Measurements from ENCODE around the gene USP24. TPM values are rescaled to one million over a fixed set of nuclear protein-coding genes. Genes with fewer than 3 reads are reported as not detected.

The USP24 gene
- total RNA-seq, 1 donor from 2014 or later, result 50.5 TPM

DNA sequence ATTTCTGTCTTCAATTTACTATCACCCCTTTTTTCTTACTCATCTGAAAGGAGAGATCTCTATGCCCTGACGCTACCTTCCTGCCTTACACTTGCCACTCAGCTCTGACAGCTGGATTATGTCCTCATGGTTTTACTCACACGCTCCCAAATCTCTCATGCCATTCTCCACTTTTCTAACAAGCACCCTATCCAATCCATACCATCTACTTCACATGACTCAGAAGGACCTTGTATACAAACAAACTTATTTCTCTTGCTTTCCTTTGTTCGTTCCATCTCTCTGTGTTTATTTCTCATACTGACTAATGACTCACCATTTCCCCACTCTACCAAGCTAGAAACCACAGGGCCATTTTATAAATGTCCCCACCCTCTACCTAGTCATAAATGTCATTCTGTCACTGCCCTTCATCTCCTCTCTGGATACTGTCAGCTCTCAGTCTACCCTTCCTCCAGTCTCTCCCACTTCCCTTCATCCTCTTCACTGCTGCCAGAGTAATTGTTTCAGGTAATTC, 87.3 kb downstream of the USP24 start:
- H3K36me3 Mint-ChIP-seq, result peaks cover 35% of the 10 kb centered on the region
- no peaks in the 10 kb centered on the region for H3F3A ChIP-seq (ENCODE audit: low read depth)

DNA sequence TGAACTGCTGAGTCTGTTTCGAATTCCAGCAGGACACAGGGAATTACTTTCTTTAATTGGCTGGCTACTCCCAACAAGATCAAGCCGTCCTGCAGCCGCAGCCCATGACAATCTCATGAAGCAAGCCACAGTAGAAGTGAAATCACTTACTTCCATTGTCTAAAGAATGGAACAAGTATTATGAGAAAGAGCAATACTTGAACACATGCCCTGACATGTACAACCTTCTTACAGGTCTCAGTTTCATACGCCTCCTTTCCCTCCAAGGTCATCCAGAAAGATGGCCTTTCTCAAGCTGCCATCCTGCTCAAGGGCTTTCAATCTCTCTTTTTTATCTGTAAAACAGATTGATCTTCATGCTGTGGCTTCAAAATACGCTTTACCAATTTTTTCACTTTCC, 90.7 kb downstream of the USP24 start:
- DNase-seq (ENCODE audit: low spot score), result no peak
- Histone ChIP-seq H3K4me2 (no peak overlapping the region), H3K9ac (no peak overlapping the region), H4K20me1 (ENCODE audit: low read depth) (no peaks in the 10 kb centered on the region), H3K4me1 (no peaks in the 10 kb centered on the region), H2AFZ (replicated peaks) (no peak overlapping the region), H3K36me3 (peaks cover 36% of the 10 kb centered on the region), H3K27ac (no peak overlapping the region), H3K9me3 (ENCODE audit: low read depth) (no peaks in the 10 kb centered on the region), H3K79me2 (ENCODE audit: low read depth) (no peaks in the 10 kb centered on the region), H3K4me3 (no peak overlapping the region), H3K27me3 (no peaks in the 10 kb centered on the region), H3F3A (ENCODE audit: low read depth) (no peaks in the 10 kb centered on the region)
- Mint-ChIP-seq H3K27ac (no peak overlapping the region), H3K4me1 (no peaks in the 10 kb centered on the region), H3K27me3 (ENCODE audit: insufficient read depth, low read depth) (peaks cover 2% of the 10 kb centered on the region), H3K36me3 (peaks cover 56% of the 10 kb centered on the region), H3K9me3 (no peaks in the 10 kb centered on the region), H3K4me3 (no peak overlapping the region)
- TF ChIP-seq EZH2phosphoT487 (IDR thresholded peaks at IDR 0.05) (no peak), EZH2 (IDR thresholded peaks at IDR 0.05) (no peak)
- TF ChIP-seq, protein P1, sequence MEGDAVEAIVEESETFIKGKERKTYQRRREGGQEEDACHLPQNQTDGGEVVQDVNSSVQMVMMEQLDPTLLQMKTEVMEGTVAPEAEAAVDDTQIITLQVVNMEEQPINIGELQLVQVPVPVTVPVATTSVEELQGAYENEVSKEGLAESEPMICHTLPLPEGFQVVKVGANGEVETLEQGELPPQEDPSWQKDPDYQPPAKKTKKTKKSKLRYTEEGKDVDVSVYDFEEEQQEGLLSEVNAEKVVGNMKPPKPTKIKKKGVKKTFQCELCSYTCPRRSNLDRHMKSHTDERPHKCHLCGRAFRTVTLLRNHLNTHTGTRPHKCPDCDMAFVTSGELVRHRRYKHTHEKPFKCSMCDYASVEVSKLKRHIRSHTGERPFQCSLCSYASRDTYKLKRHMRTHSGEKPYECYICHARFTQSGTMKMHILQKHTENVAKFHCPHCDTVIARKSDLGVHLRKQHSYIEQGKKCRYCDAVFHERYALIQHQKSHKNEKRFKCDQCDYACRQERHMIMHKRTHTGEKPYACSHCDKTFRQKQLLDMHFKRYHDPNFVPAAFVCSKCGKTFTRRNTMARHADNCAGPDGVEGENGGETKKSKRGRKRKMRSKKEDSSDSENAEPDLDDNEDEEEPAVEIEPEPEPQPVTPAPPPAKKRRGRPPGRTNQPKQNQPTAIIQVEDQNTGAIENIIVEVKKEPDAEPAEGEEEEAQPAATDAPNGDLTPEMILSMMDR (IDR thresholded peaks at IDR 0.05), result no peak

More for the DNA sequence above, 87.3 kb downstream of the USP24 start:
- Histone ChIP-seq H3K36me3 (peaks cover 35% of the 10 kb centered on the region), H2AFZ (replicated peaks) (no peak overlapping the region), H3K27ac (no peak overlapping the region), H3K4me2 (no peak overlapping the region), H3K4me1 (no peaks in the 10 kb centered on the region), H4K20me1 (ENCODE audit: low read depth) (no peaks in the 10 kb centered on the region), H3K9me3 (ENCODE audit: low read depth) (no peaks in the 10 kb centered on the region), H3K4me3 (no peak overlapping the region), H3K27me3 (no peaks in the 10 kb centered on the region), H3K9ac (no peak overlapping the region), H3K79me2 (ENCODE audit: low read depth) (no peaks in the 10 kb centered on the region)
- Mint-ChIP-seq H3K27ac (no peak overlapping the region), H3K27me3 (ENCODE audit: insufficient read depth, low read depth) (peaks cover 2% of the 10 kb centered on the region), H3K9me3 (no peaks in the 10 kb centered on the region), H3K4me3 (no peak overlapping the region), H3K4me1 (no peaks in the 10 kb centered on the region)
- TF ChIP-seq, protein P1 (IDR thresholded peaks at IDR 0.05), result no peak
- TF ChIP-seq EZH2phosphoT487 (IDR thresholded peaks at IDR 0.05), result no peak
- no peak for DNase-seq (ENCODE audit: low spot score)

- Histone ChIP-seq H3K79me2 (ENCODE audit: low read depth) (no peaks in the 10 kb centered on the region), H3K9ac (no peak overlapping the region), H3K27ac (no peak overlapping the region), H2AFZ (replicated peaks) (no peak overlapping the region), H3K27me3 (no peaks in the 10 kb centered on the region), H3F3A (ENCODE audit: low read depth) (no peaks in the 10 kb centered on the region), H4K20me1 (ENCODE audit: low read depth) (no peaks in the 10 kb centered on the region), H3K9me3 (ENCODE audit: low read depth) (no peaks in the 10 kb centered on the region), H3K4me3 (no peak overlapping the region), H3K4me2 (no peak overlapping the region), H3K4me1 (no peaks in the 10 kb centered on the region), H3K36me3 (peaks cover 41% of the 10 kb centered on the region)
- TF ChIP-seq EZH2 (IDR thresholded peaks at IDR 0.05), result no peak
- TF ChIP-seq, protein P1 (IDR thresholded peaks at IDR 0.05), result no peak
- TF ChIP-seq EZH2phosphoT487 (IDR thresholded peaks at IDR 0.05), result no peak
- Mint-ChIP-seq H3K4me3 (no peak overlapping the region), H3K27me3 (ENCODE audit: insufficient read depth, low read depth) (peaks cover 2% of the 10 kb centered on the region), H3K9me3 (peaks cover 7% of the 10 kb centered on the region), H3K27ac (no peak overlapping the region), H3K4me1 (no peaks in the 10 kb centered on the region), H3K36me3 (peaks cover 66% of the 10 kb centered on the region)
- DNase-seq (ENCODE audit: low spot score), result no peak
Measured at GRCh38 chr1:55120538-55120937, 94.6 kb downstream of the USP24 start.
